Fibroblast of lung (primary cell): ENCODE results near the gene SULT4A1. TPM values are rescaled to one million over a fixed set of nuclear protein-coding genes. Genes with fewer than 3 reads are reported as not detected.

Experiments
- DNase-seq, 2 donors: peaks; one replicate each; pipeline versions ENCODE4 v3.0.0 to v3.0.0-alpha.2; 2010; ENCODE audit warnings: low read depth in 2 of 2
- H2AFZ ChIP-seq: 2 replicates; pipeline ENCODE4 v1.5.1; 2012; ENCODE audit warnings: low read length, control low read depth, inconsistent platforms
- H3K27ac ChIP-seq: 2 replicates; pipeline ENCODE4 v1.5.1; 2011; ENCODE audit warnings: low read length, control low read depth; ENCODE audit not compliant: insufficient read depth
- H3K27me3 ChIP-seq: 2 replicates; pipeline ENCODE4 v1.5.1; 2011; ENCODE audit warnings: mild to moderate bottlenecking, low read length; ENCODE audit not compliant: control insufficient read depth, insufficient read depth
- H3K36me3 ChIP-seq: 2 replicates; pipeline ENCODE4 v1.5.1; 2011; ENCODE audit warnings: low read length; ENCODE audit not compliant: control insufficient read depth, insufficient read depth
- H3K4me1 ChIP-seq: 2 replicates; pipeline ENCODE4 v1.5.1; 2011; ENCODE audit warnings: low read length; ENCODE audit not compliant: control insufficient read depth, insufficient read depth; ENCODE audit errors: extremely low read depth
- H3K4me2 ChIP-seq: 2 replicates; pipeline ENCODE4 v1.5.1; 2011; ENCODE audit warnings: low read length, control low read depth; ENCODE audit not compliant: insufficient read depth; ENCODE audit errors: extremely low read depth
- H3K4me3 ChIP-seq, 4 experiments: fragments of 200-600 bp in 1 of 4; sonication (generic) in 1 of 4; replicated peaks in 1 of 4; 2 replicates each; pipeline ENCODE4 v1.5.1; 2011 to 2016; ENCODE audit warnings: low read length in 4 of 4, low read depth in 3 of 4, mild to moderate bottlenecking in 3 of 4, control low read depth in 2 of 4, inconsistent platforms in 1 of 4, mixed read lengths in 1 of 4; ENCODE audit not compliant: insufficient read depth in 1 of 4; ENCODE audit errors: control extremely low read depth in 1 of 4
- H3K79me2 ChIP-seq: 2 replicates; pipeline ENCODE4 v1.5.1; 2012; ENCODE audit warnings: mild to moderate bottlenecking, low read length, inconsistent platforms; ENCODE audit not compliant: control insufficient read depth, insufficient read depth
- H3K9ac ChIP-seq: 2 replicates; pipeline ENCODE4 v1.5.1; 2011; ENCODE audit warnings: mild to moderate bottlenecking, low read length, control low read depth; ENCODE audit not compliant: insufficient read depth
- H3K9me3 ChIP-seq: 2 replicates; pipeline ENCODE4 v1.5.1; 2012; ENCODE audit warnings: low read depth, low read length; ENCODE audit not compliant: control insufficient read depth, insufficient read depth
- H4K20me1 ChIP-seq: 2 replicates; pipeline ENCODE4 v1.5.1; 2011; ENCODE audit warnings: low read length; ENCODE audit not compliant: control insufficient read depth, insufficient read depth; ENCODE audit errors: extremely low read depth
- EZH2 ChIP-seq: IDR thresholded peaks from 2 replicates; pipeline ENCODE4 v1.5.1; 2012; ENCODE audit warnings: low read length, control low read depth, mild to moderate bottlenecking; ENCODE audit errors: missing control alignments
- polyA plus RNA-seq, 2 donors: library from polyadenylated mRNA; depleted of rRNA in 1 of 2; stranded (reverse) in 1 of 2; unstranded in 1 of 2; fragments of >200 nt; gene quantifications; 2 replicates each; pipeline ENCODE4 v1.2.1, GENCODE V29; 2011 to 2012; ENCODE audit warnings: missing spikeins in 1 of 2
- total RNA-seq: library from RNA; depleted of rRNA; stranded (reverse); fragments of >200 nt; gene quantifications from 2 replicates; pipeline ENCODE4 v1.2.1, GENCODE V29; 2014
- TF ChIP-seq, protein P1 (sequence below), 2 donors: IDR thresholded peaks in 1 of 2; conservative IDR thresholded peaks in 1 of 2; 1 replicate in 1 of 2; 2 replicates in 1 of 2; pipeline ENCODE4 v1.5.1; 2011 to 2012; ENCODE audit warnings: low read length in 2 of 2, control low read depth in 1 of 2, inconsistent platforms in 1 of 2, low read depth in 1 of 2, mild to moderate bottlenecking in 1 of 2

SULT4A1 gene
- total and polyA plus RNA-seq, 2 donors (not counting 1 experiment from before 2014, with no cell fraction given): 0.16 to 0.50 TPM

DNA sequence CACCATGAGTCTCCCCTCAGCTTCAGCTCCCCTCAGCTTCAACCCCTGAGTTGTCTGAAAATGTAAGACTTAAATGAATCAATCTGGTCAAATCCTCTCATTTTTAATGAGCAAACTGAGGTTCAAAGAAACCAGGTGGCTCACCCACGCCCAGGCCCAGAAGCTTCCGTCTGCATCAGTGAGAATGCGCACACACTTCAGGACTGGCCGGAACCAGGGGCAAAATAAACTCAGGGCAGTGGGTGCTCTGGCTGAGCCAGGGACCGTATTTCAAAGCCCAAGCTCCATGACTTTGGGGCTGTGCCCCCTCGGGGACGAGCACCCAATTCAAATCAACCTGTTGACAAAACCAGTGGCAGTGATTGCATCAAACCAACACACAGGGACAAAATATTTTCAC is 3.1 kb downstream of the SULT4A1 start:
- H3K4me1 ChIP-seq: no peaks in the 10 kb centered on the region
- H3K9ac ChIP-seq: no peak overlapping the region
- H3K79me2 ChIP-seq: no peaks in the 10 kb centered on the region
- H3K4me2 ChIP-seq: no peak overlapping the region
- H3K9me3 ChIP-seq: no peaks in the 10 kb centered on the region
- H3K27me3 ChIP-seq: peaks cover 8% of the 10 kb centered on the region
- H3K27ac ChIP-seq: no peak overlapping the region
- TF ChIP-seq, protein P1, sequence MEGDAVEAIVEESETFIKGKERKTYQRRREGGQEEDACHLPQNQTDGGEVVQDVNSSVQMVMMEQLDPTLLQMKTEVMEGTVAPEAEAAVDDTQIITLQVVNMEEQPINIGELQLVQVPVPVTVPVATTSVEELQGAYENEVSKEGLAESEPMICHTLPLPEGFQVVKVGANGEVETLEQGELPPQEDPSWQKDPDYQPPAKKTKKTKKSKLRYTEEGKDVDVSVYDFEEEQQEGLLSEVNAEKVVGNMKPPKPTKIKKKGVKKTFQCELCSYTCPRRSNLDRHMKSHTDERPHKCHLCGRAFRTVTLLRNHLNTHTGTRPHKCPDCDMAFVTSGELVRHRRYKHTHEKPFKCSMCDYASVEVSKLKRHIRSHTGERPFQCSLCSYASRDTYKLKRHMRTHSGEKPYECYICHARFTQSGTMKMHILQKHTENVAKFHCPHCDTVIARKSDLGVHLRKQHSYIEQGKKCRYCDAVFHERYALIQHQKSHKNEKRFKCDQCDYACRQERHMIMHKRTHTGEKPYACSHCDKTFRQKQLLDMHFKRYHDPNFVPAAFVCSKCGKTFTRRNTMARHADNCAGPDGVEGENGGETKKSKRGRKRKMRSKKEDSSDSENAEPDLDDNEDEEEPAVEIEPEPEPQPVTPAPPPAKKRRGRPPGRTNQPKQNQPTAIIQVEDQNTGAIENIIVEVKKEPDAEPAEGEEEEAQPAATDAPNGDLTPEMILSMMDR (conservative IDR thresholded peaks at IDR 0.05 in 1 of 2, IDR thresholded peaks at IDR 0.05 in 1 of 2; ENCODE audit: low read depth in 1 of 2, low read length in 2 of 2): no peak
- no peak for TF ChIP-seq EZH2
- no peak overlapping the region for H2AFZ ChIP-seq
- no peak for DNase-seq
- H4K20me1 ChIP-seq: no peaks in the 10 kb centered on the region
- no peaks in the 10 kb centered on the region for H3K36me3 ChIP-seq
- no peak overlapping the region for H3K4me3 ChIP-seq

DNA sequence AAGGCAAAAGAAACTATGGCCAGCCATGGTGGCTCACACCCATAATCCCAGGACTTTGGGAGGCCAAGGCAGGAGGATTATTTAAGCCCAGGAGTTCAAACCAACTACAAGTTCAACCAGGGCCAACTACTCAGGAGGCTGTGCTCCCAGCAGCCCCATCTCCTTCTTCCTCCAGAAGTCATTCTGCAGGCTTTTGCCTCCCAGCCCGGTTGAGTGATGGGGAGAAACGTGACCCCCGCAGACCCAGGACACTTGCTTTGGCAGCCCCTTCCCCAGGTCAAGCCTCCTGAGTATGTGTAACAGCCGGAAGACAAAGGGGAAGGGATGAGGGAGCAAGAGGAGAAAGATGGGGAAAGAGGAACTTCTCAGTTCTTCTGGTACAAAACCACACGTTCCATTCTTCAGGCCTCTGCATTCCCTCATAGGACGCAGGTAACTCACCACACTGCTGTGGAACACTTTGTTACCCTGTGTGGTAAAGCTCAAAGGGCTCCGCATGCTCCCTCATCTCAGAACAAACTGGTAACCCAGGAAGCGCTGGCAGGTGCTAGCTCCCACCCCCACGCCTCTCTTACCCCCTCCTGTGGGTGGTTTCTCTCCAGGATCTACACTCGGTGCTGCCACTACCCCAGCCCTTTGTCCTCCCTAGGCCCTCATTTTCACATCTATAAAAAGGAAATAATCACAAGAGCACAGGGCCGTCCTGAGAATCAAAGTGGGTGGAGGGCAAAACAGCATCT is 4.0 kb downstream of the SULT4A1 start:
- DNase-seq: no peak
- TF ChIP-seq, protein P1 (conservative IDR thresholded peaks at IDR 0.05 in 1 of 2, IDR thresholded peaks at IDR 0.05 in 1 of 2; ENCODE audit: low read depth in 1 of 2, low read length in 2 of 2): no peak
- no peak for TF ChIP-seq EZH2
- H3K27me3 ChIP-seq: peaks cover 8% of the 10 kb centered on the region

GRCh38 chr22:43857367-43857766 is 4.9 kb downstream of the SULT4A1 start:
- TF ChIP-seq EZH2: no peak
- TF ChIP-seq, protein P1 (conservative IDR thresholded peaks at IDR 0.05 in 1 of 2, IDR thresholded peaks at IDR 0.05 in 1 of 2; ENCODE audit: low read depth in 1 of 2, low read length in 2 of 2): no peak
- no peak overlapping the region for H3K27ac ChIP-seq
- H3K4me1 ChIP-seq: no peaks in the 10 kb centered on the region
- H2AFZ ChIP-seq: no peak overlapping the region
- H3K36me3 ChIP-seq: no peaks in the 10 kb centered on the region
- H3K9ac ChIP-seq: no peak overlapping the region
- no peak for DNase-seq
- no peaks in the 10 kb centered on the region for H3K79me2 ChIP-seq
- H3K9me3 ChIP-seq: no peaks in the 10 kb centered on the region
- peaks cover 8% of the 10 kb centered on the region for H3K27me3 ChIP-seq
- H3K4me2 ChIP-seq: no peak overlapping the region
- H4K20me1 ChIP-seq: no peaks in the 10 kb centered on the region
- H3K4me3 ChIP-seq: no peak overlapping the region

More for the DNA sequence above, 4.0 kb downstream of the SULT4A1 start:
- Histone ChIP-seq H3K79me2 (no peaks in the 10 kb centered on the region), H3K4me2 (no peak overlapping the region), H4K20me1 (no peaks in the 10 kb centered on the region), H2AFZ (no peak overlapping the region), H3K4me3 (no peak overlapping the region), H3K36me3 (no peaks in the 10 kb centered on the region), H3K27ac (no peak overlapping the region), H3K9me3 (no peaks in the 10 kb centered on the region), H3K4me1 (no peaks in the 10 kb centered on the region), H3K9ac (no peak overlapping the region)
